Measurements from ENCODE around the gene ADGRL4.
"Not testable (repeated sequence)": the region's sequence is repeated elsewhere in the genome, so short reads cannot be mapped to it uniquely, and the experiment has no call there.

Gene ADGRL4

DNA sequence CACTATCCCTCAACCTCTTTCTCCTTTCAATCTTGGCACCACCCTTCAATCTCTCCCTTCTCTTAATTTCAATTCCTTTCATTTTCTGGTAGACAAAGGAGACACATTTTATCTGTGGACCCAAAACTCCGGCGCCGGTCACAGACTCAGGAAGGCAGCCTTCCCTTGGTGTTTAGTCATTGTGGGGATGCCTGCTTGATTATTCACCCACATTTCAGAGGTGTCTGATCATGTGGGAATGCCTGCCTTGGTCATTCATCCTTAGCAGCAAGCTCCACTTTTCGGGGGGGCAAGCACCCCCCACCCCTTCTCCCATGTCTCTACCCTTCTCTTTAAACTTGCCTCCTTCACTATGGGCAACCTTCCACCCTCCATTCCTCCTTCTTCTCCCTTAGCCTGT, 133.7 kb downstream of the ADGRL4 start:
- H3K27ac ChIP-seq (ENCODE audit: low read depth, low read length); H3K36me3 ChIP-seq (ENCODE audit: control insufficient read depth, insufficient read depth, low read length); H3K9ac ChIP-seq (ENCODE audit: low read length); H3K27me3 ChIP-seq (ENCODE audit: control insufficient read depth, insufficient read depth, low read length); H3K4me1 ChIP-seq (ENCODE audit: control insufficient read depth, insufficient read depth, low read length); H3K4me3 ChIP-seq (ENCODE audit: low read depth, low read length): not testable (repeated sequence)
- H3K9me3 ChIP-seq (ENCODE audit: control insufficient read depth, insufficient read depth, low read depth, low read length): peaks cover 14% of the 10 kb centered on the region

DNA sequence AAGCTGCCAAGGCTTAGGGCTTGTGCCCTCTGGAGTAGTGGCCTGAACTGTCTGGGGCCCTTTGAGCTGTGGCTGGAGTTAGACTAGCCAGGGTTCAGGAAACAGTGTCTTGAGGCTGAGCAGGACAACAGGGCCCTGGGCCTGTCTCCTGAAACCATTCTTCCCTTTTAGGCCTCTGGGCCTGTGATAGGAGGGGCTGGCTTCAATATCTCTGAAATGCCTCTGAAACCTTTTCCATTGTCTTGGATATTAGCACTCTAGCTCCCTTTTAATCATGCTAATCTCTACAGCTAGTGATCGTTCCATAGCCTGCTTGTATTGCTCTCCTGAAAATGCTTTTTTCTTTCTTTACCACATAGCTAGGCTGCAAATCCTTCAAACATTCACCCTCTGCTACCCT, 135.3 kb downstream of the ADGRL4 start:
- no peaks in the 10 kb centered on the region for H3K27me3 ChIP-seq (ENCODE audit: control insufficient read depth, insufficient read depth, low read length)
- H3K4me1 ChIP-seq (ENCODE audit: control insufficient read depth, insufficient read depth, low read length): no peaks in the 10 kb centered on the region
- peaks cover 14% of the 10 kb centered on the region for H3K9me3 ChIP-seq (ENCODE audit: control insufficient read depth, insufficient read depth, low read depth, low read length)
- H3K4me3 ChIP-seq (ENCODE audit: low read depth, low read length): no peak overlapping the region
- H3K9ac ChIP-seq (ENCODE audit: low read length): no peak overlapping the region
- no peak overlapping the region for H3K27ac ChIP-seq (ENCODE audit: low read depth, low read length)
- H3K36me3 ChIP-seq (ENCODE audit: control insufficient read depth, insufficient read depth, low read length): no peaks in the 10 kb centered on the region

DNA sequence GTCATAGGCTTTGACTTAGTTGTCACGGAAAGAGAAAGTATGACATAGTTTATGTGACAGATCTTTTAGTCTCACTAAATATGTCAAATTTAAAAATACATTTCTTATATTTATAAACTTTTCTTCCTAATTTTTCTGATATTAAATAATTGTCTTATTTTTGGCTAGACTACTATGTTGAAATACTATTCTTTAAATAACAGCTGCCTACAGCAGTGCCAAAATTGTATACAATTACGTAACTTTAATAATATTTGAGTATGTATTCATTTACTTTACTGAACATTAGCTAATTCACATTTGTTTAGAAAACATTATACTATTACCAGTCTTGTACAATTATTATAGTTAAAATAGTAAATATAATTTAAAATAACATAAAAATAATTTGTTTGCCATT, 137.4 kb downstream of the ADGRL4 start:
- Histone ChIP-seq H3K27ac (ENCODE audit: low read depth, low read length) (no peak overlapping the region), H3K36me3 (ENCODE audit: control insufficient read depth, insufficient read depth, low read length) (no peaks in the 10 kb centered on the region), H3K9ac (ENCODE audit: low read length) (no peak overlapping the region), H3K4me3 (ENCODE audit: low read depth, low read length) (no peak overlapping the region), H3K9me3 (ENCODE audit: control insufficient read depth, insufficient read depth, low read depth, low read length) (peaks cover 14% of the 10 kb centered on the region), H3K4me1 (ENCODE audit: control insufficient read depth, insufficient read depth, low read length) (no peaks in the 10 kb centered on the region), H3K27me3 (ENCODE audit: control insufficient read depth, insufficient read depth, low read length) (no peaks in the 10 kb centered on the region)

DNA sequence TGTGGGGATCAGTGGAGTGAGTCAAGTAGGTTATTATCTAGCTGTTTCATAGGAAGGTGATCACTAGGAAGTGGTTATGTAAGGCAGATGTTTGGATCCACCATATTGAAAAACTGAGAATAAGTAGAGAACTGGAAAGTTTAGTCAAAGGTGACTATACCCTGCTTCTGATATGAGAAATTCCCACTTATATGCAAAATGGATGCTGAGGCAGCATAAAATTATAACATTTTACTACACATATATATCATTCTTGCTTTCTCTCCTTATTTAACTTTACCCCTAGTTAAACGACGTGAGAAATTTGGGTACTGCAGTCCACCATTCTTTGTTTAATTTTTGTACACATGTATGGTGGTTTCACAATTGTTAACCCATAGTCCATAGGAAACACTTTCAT, 142.4 kb downstream of the ADGRL4 start:
- Histone ChIP-seq H3K36me3 (ENCODE audit: control insufficient read depth, insufficient read depth, low read length) (no peaks in the 10 kb centered on the region), H3K4me1 (ENCODE audit: control insufficient read depth, insufficient read depth, low read length) (no peaks in the 10 kb centered on the region), H3K27me3 (ENCODE audit: control insufficient read depth, insufficient read depth, low read length) (no peaks in the 10 kb centered on the region), H3K4me3 (ENCODE audit: low read depth, low read length) (no peak overlapping the region), H3K9me3 (ENCODE audit: control insufficient read depth, insufficient read depth, low read depth, low read length) (no peaks in the 10 kb centered on the region), H3K9ac (ENCODE audit: low read length) (no peak overlapping the region), H3K27ac (ENCODE audit: low read depth, low read length) (no peak overlapping the region)

DNA sequence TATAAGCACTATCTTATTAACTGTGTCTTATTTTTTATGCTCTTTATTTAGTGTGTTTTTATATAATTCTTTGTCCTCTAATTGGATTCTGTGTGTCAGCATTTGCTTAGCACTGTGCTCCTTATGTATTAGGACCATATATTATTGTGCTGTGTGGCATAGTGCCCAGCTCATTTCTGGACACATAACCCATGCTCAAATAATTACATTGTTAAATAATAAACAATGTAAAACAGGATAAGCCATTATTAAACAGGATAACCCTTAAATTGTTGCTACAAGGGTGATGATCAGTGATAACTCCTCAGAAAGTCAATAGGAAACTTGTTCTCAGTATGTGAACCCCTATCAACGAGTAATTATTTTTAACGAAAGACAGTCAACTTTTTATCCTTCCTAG, 150.4 kb downstream of the ADGRL4 start:
- peaks cover 6% of the 10 kb centered on the region; the same call in 1 of the 2 replicates for H3K9me3 ChIP-seq (ENCODE audit: control insufficient read depth, insufficient read depth, low read depth, low read length)
- H3K27me3 ChIP-seq (ENCODE audit: control insufficient read depth, insufficient read depth, low read length): no peaks in the 10 kb centered on the region
- no peak overlapping the region for H3K9ac ChIP-seq (ENCODE audit: low read length)
- no peak overlapping the region for H3K27ac ChIP-seq (ENCODE audit: low read depth, low read length)
- no peaks in the 10 kb centered on the region for H3K36me3 ChIP-seq (ENCODE audit: control insufficient read depth, insufficient read depth, low read length)
- no peaks in the 10 kb centered on the region for H3K4me1 ChIP-seq (ENCODE audit: control insufficient read depth, insufficient read depth, low read length)
- no peak overlapping the region for H3K4me3 ChIP-seq (ENCODE audit: low read depth, low read length)

DNA sequence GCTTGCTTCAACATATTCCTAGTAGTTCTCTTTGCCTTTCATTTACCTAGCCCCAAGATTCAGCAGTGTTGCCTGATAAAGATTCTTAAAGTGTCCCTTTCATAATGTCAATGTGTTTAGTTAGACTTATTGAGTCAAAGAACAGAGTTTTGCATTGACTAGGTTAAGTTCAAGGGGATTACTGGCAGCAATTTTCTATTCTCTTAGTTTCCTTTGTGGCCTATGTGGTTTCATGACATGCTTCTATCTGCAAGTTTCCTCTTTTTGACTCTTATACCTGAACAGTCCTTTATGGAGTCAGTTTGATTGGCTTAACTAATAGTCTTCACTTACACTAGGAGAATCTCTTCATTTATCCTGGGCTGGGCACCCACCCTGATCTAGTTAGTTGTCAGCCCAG, 151.3 kb downstream of the ADGRL4 start:
- Histone ChIP-seq H3K9ac (ENCODE audit: low read length) (no peak overlapping the region), H3K27me3 (ENCODE audit: control insufficient read depth, insufficient read depth, low read length) (no peaks in the 10 kb centered on the region), H3K4me3 (ENCODE audit: low read depth, low read length) (no peak overlapping the region), H3K4me1 (ENCODE audit: control insufficient read depth, insufficient read depth, low read length) (no peaks in the 10 kb centered on the region), H3K9me3 (ENCODE audit: control insufficient read depth, insufficient read depth, low read depth, low read length) (peaks cover 6% of the 10 kb centered on the region; the same call in 1 of the 2 replicates), H3K27ac (ENCODE audit: low read depth, low read length) (no peak overlapping the region), H3K36me3 (ENCODE audit: control insufficient read depth, insufficient read depth, low read length) (no peaks in the 10 kb centered on the region)

DNA sequence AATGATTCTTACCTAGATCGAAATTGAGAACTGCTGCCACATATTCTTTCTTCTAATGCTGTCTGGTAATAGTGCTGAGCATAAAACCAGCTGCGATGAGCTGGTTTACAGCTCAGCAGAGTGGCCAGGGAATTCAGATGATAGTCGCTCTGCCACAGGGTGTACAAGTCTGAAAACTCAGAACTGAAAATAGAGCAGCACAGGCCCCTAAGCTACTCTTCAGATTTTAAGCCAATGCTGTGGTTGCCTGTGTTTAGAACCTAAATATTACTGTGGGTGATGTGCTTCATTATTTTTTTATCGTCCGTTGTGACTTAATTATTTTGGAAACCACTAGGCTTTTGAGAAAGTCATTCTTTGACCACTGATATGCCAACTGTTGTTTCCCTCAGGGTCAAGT, 152.0 kb downstream of the ADGRL4 start:
- Histone ChIP-seq H3K4me1 (ENCODE audit: control insufficient read depth, insufficient read depth, low read length) (no peaks in the 10 kb centered on the region), H3K27ac (ENCODE audit: low read depth, low read length) (no peak overlapping the region), H3K9me3 (ENCODE audit: control insufficient read depth, insufficient read depth, low read depth, low read length) (peaks cover 6% of the 10 kb centered on the region; the same call in 1 of the 2 replicates), H3K4me3 (ENCODE audit: low read depth, low read length) (no peak overlapping the region), H3K27me3 (ENCODE audit: control insufficient read depth, insufficient read depth, low read length) (no peaks in the 10 kb centered on the region), H3K36me3 (ENCODE audit: control insufficient read depth, insufficient read depth, low read length) (no peaks in the 10 kb centered on the region), H3K9ac (ENCODE audit: low read length) (no peak overlapping the region)

DNA sequence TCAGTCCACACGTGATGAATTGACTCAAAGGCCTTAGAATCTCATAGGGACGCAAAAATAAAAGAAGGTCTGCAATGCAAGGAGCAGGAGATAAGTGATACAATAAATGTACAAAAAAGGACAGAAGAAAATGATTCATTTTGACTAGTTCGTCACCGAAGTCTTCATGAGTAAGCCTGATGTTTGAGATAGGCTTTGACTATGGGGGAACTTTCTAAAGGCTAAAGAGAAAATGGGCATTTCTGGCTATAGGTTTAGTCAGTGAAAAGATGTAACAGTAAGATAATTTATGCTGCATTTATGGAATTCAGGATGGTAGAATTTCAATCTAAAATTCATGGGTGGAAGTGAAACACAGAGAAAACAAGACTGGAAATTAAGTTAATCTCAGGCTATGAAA, 163.0 kb downstream of the ADGRL4 start:
- Histone ChIP-seq H3K4me3 (ENCODE audit: low read depth, low read length) (no peak overlapping the region), H3K9ac (ENCODE audit: low read length) (no peak overlapping the region), H3K4me1 (ENCODE audit: control insufficient read depth, insufficient read depth, low read length) (peaks cover 7% of the 10 kb centered on the region), H3K27ac (ENCODE audit: low read depth, low read length) (no peak overlapping the region), H3K27me3 (ENCODE audit: control insufficient read depth, insufficient read depth, low read length) (no peaks in the 10 kb centered on the region), H3K36me3 (ENCODE audit: control insufficient read depth, insufficient read depth, low read length) (no peaks in the 10 kb centered on the region), H3K9me3 (ENCODE audit: control insufficient read depth, insufficient read depth, low read depth, low read length) (no peaks in the 10 kb centered on the region)

DNA sequence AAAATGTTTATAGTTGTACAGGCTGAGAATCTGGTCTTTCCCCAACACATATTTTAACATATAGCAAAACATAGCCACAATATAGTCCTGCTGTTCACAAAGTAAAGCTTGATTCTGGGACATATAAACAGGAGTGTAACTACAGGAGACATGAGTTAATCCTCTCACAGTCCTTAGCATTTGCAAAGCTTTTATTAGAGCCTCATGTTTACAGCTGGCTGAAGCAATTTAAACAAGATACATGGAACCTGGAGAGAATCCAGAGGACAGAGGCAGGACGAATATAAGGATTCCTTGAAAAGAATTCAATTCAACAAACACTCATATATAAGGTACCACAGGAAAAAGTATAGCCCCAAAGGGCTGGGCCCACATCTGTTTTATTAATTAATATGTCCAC, 163.4 kb downstream of the ADGRL4 start:
- H3K9ac ChIP-seq (ENCODE audit: low read length): no peak overlapping the region
- H3K4me1 ChIP-seq (ENCODE audit: control insufficient read depth, insufficient read depth, low read length): peaks cover 7% of the 10 kb centered on the region
- H3K9me3 ChIP-seq (ENCODE audit: control insufficient read depth, insufficient read depth, low read depth, low read length): no peaks in the 10 kb centered on the region
- no peak overlapping the region for H3K27ac ChIP-seq (ENCODE audit: low read depth, low read length)
- H3K4me3 ChIP-seq (ENCODE audit: low read depth, low read length): no peak overlapping the region
- H3K27me3 ChIP-seq (ENCODE audit: control insufficient read depth, insufficient read depth, low read length): no peaks in the 10 kb centered on the region
- no peaks in the 10 kb centered on the region for H3K36me3 ChIP-seq (ENCODE audit: control insufficient read depth, insufficient read depth, low read length)

DNA sequence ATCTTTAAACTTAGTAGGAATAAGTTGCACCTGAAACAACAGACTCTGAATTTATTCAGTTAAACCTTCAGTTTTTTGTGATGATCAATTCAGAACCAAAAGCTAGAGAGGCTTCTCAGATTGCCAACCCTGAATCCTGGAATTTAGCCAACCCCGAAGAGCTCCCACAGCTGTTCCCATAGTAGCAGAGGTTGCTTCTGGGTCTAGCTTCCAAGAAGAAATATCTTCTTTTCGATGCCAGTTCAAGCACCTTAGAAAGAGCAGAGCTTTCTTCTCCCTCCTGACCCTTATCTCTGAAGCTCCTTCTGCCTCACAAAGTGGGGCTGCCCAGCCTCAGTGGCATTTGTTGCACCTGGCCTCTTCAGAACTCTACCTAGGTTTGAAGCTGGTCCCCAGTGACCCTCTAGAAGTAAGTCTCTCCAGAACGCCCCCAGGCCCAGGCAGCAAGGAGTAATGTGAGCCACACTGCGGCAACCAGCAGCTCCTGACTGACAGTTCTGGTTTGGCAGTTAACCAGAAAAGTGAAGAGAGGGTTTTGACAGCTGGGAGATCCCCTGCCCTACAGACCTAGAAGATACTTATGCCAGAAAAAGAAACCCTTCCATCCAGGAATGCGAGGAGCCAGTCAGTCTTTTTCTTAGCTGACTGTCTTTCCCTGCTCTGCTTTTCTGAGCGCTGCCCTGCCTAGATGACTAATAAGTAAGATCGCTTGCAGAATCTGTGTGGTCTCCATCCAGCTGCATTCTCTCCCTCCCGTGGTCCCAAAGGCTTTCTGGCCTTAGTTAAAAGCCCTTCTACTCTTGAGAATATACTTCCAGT, 165.9 kb downstream of the ADGRL4 start:
- Histone ChIP-seq H3K27me3 (ENCODE audit: control insufficient read depth, insufficient read depth, low read length) (no peaks in the 10 kb centered on the region), H3K36me3 (ENCODE audit: control insufficient read depth, insufficient read depth, low read length) (no peaks in the 10 kb centered on the region), H3K4me1 (ENCODE audit: control insufficient read depth, insufficient read depth, low read length) (peaks cover 7% of the 10 kb centered on the region), H3K4me3 (ENCODE audit: low read depth, low read length) (no peak overlapping the region), H3K27ac (ENCODE audit: low read depth, low read length) (no peak overlapping the region), H3K9ac (ENCODE audit: low read length) (no peak overlapping the region), H3K9me3 (ENCODE audit: control insufficient read depth, insufficient read depth, low read depth, low read length) (no peaks in the 10 kb centered on the region)

Measured in HUES6 (cell line).